B cell (primary cell): ENCODE results near the gene EBF3. TPM values are rescaled to one million over a fixed set of nuclear protein-coding genes. Genes with fewer than 3 reads are reported as not detected.
A peak's percentile ranks its signal among the peaks of the same experiment; 100 is the strongest.

ENCODE experiments used
- ATAC-seq: fragments of 200-7000 bp; cut with Tn5 transposase; one replicate; pipeline ENCODE4 v1.10.0; 2021; ENCODE audit warnings: low read depth, mild to moderate bottlenecking, moderate number of reproducible peaks, moderate library complexity
- CTCF ChIA-PET: fragments of 350-600 bp; sonication (Branson Sonifier 250); formaldehyde crosslinking; loops from one replicate; lab custom pipeline; 2021; ENCODE audit warnings: antibody characterized with exemption, inconsistent platforms; lab: Charles Lee
- POLR2A ChIA-PET: fragments of 350-600 bp; sonication (Branson Sonifier 250); formaldehyde crosslinking; loops from one replicate; lab custom pipeline; 2021; ENCODE audit warnings: antibody characterized with exemption; lab: Charles Lee
- DNase-seq: peaks from one replicate; pipeline ENCODE4 v3.0.0; 2013
- H2AFZ ChIP-seq: 2 replicates; pipeline ENCODE4 v1.6.1; 2012; ENCODE audit warnings: mild to moderate bottlenecking, low read depth, low read length; ENCODE audit not compliant: insufficient read depth, poor library complexity, severe bottlenecking
- H3K27ac ChIP-seq, 2 donors: 1 replicate in 1 of 2; 2 replicates in 1 of 2; pipeline ENCODE4 v1.5.1; 2012 to 2013; ENCODE audit warnings: low read length in 2 of 2, mild to moderate bottlenecking in 2 of 2, moderate library complexity in 1 of 2
- H3K27me3 ChIP-seq, 4 experiments: fragments of 200-600 bp in 1 of 4; sonication (generic) in 1 of 4; replicated peaks in 1 of 4; 1 replicate in 2 of 4; 2 replicates in 2 of 4; pipeline versions ENCODE4 v1.6.1 to v1.7.0; 2013 to 2016; ENCODE audit warnings: low read length in 3 of 4, mild to moderate bottlenecking in 2 of 4, mixed read lengths in 1 of 4, moderate library complexity in 1 of 4; ENCODE audit not compliant: insufficient read depth in 4 of 4, control insufficient read depth in 3 of 4; ENCODE audit errors: control extremely low read depth in 1 of 4
- H3K36me3 ChIP-seq, 2 experiments: replicated peaks in 1 of 2; 1 replicate in 1 of 2; 2 replicates in 1 of 2; pipeline versions ENCODE4 v1.6.1 to v1.7.1; 2013; ENCODE audit warnings: low read length in 1 of 2; ENCODE audit not compliant: insufficient read depth in 2 of 2, control insufficient read depth in 1 of 2; ENCODE audit errors: control extremely low read depth in 1 of 2, extremely low read depth in 1 of 2
- H3K4me1 ChIP-seq, 2 donors: fragments of 200-600 bp in 1 of 2; sonication (generic) in 1 of 2; 1 replicate in 1 of 2; 2 replicates in 1 of 2; pipeline versions ENCODE4 v1.5.1 to v1.6.1; 2013 to 2017; ENCODE audit warnings: low read length in 2 of 2; ENCODE audit not compliant: control insufficient read depth in 2 of 2, insufficient read depth in 2 of 2
- H3K4me2 ChIP-seq: replicated peaks from 2 replicates; pipeline ENCODE3; 2012; ENCODE audit warnings: mild to moderate bottlenecking, low read depth, low read length; ENCODE audit not compliant: poor library complexity, severe bottlenecking
- H3K4me3 ChIP-seq, 5 experiments: fragments of 200-600 bp in 1 of 5; sonication (generic) in 1 of 5; 1 replicate in 3 of 5; 2 replicates in 2 of 5; pipeline versions ENCODE4 v1.5.1 to v1.7.0; 2011 to 2016; ENCODE audit warnings: low read length in 4 of 5, mild to moderate bottlenecking in 4 of 5, low read depth in 2 of 5, control low read depth in 1 of 5, moderate library complexity in 1 of 5; ENCODE audit not compliant: insufficient read depth in 1 of 5; ENCODE audit errors: control extremely low read depth in 1 of 5, extremely low read depth in 1 of 5
- H3K79me2 ChIP-seq: fragments of 200-600 bp; sonication (generic); one replicate; pipeline ENCODE4 v1.6.0; 2016; ENCODE audit warnings: low read length; ENCODE audit not compliant: control insufficient read depth, insufficient read depth
- H3K9ac ChIP-seq: fragments of 200-600 bp; sonication (generic); 2 replicates; pipeline ENCODE4 v1.6.1; 2017; ENCODE audit warnings: mild to moderate bottlenecking, low read length, moderate library complexity
- H3K9me3 ChIP-seq, 3 donors: one replicate each; pipeline versions ENCODE4 v1.6.1 to v1.7.1; 2013; ENCODE audit warnings: low read length in 2 of 3; ENCODE audit not compliant: control insufficient read depth in 2 of 3, insufficient read depth in 1 of 3; ENCODE audit errors: control extremely low read depth in 1 of 3
- H4K20me1 ChIP-seq: 2 replicates; pipeline ENCODE4 v1.6.0; 2012; ENCODE audit warnings: mild to moderate bottlenecking, low read length; ENCODE audit not compliant: insufficient read depth, control insufficient read depth, poor library complexity, severe bottlenecking
- H3K27ac Mint-ChIP-seq: one replicate; pipeline ENCODE4 v1.8.0; 2021; ENCODE audit warnings: mixed read lengths
- H3K27me3 Mint-ChIP-seq: one replicate; pipeline ENCODE4 v1.8.0; 2021; ENCODE audit warnings: mixed read lengths
- H3K4me1 Mint-ChIP-seq: one replicate; pipeline ENCODE4 v1.8.0; 2021; ENCODE audit warnings: mixed read lengths
- H3K4me3 Mint-ChIP-seq: one replicate; pipeline ENCODE4 v1.8.0; 2021; ENCODE audit warnings: mixed read lengths
- H3K9me3 Mint-ChIP-seq: one replicate; pipeline ENCODE4 v1.8.0; 2022; ENCODE audit warnings: mixed read lengths; ENCODE audit not compliant: insufficient read depth
- CTCF ChIP-seq: fragments of 200-600 bp; IDR thresholded peaks from one replicate; pipeline ENCODE4 v1.8.0; 2022; ENCODE audit warnings: antibody characterized with exemption, mild to moderate bottlenecking
- EZH2 ChIP-seq: IDR thresholded peaks from 2 replicates; pipeline ENCODE4 v1.6.1; 2012; ENCODE audit warnings: borderline replicate concordance, low read depth, mild to moderate bottlenecking, moderate library complexity, low read length; ENCODE audit not compliant: insufficient read depth, poor library complexity, severe bottlenecking
- WGBS: methylation state at CpG from one replicate; pipeline ENCODE4 v1.1.5; 2013; ENCODE audit warnings: missing lambda C conversion rate; ENCODE audit not compliant: insufficient coverage; 5-methylcytosine and 5-hydroxymethylcytosine counted together
- intact Hi-C: fragments of 100-400 bp; cut with micrococcal nuclease; formaldehyde crosslinking; loops from one replicate; pipeline ENCODE4 v1.10.0; 2022
- polyA plus RNA-seq: library from polyadenylated mRNA; depleted of rRNA; stranded (reverse); fragments of >200 nt; gene quantifications from 2 replicates; pipeline ENCODE4 v1.2.3, GENCODE V29; 2012
- total RNA-seq, 2 donors: library from RNA; stranded (reverse); fragments of 120-200 nt in 1 of 2; gene quantifications; 1 replicate in 1 of 2; 2 replicates in 1 of 2; pipeline versions ENCODE4 v1.2.3 to v1.2.4, GENCODE V29; 2013 to 2022

EBF3 gene
- total and polyA plus RNA-seq, 2 donors (not counting 1 experiment from before 2014, with no cell fraction given): not detected

- no peak for TF ChIP-seq CTCF
- TF ChIP-seq EZH2: no peak
- peaks cover 30 to 49% of the 10 kb centered on the region in 2 donors for H3K4me1 ChIP-seq
- no peaks in the 10 kb centered on the region for H4K20me1 ChIP-seq
- Mint-ChIP-seq H3K4me3 (peak overlapping the region; percentile 79), H3K4me1 (peaks cover 21% of the 10 kb centered on the region), H3K27ac (peak overlapping the region; percentile 28), H3K27me3 (peaks cover 53% of the 10 kb centered on the region), H3K9me3 (peaks cover 3% of the 10 kb centered on the region)
- intact Hi-C loops: no loop called here
- 10% methylated on average over 7 of the region's 18 CpGs for WGBS
- peak overlapping the region; percentile 47 for H3K9ac ChIP-seq
- H3K27me3 ChIP-seq: peaks cover 0 to 81% (median 63%) of the 10 kb centered on the region in 4 experiments
- CTCF ChIA-PET: no interaction called here
- H3K36me3 ChIP-seq: no peaks in the 10 kb centered on the region
- no peaks in the 10 kb centered on the region for H3K79me2 ChIP-seq
- H3K27ac ChIP-seq: no peak overlapping the region
- POLR2A ChIA-PET: no interaction called here
- H2AFZ ChIP-seq: peak overlapping the region; percentile 46
- ATAC-seq (no peak), DNase-seq (peak; percentile 23)
- H3K9me3 ChIP-seq: peaks cover 5 to 55% (median 6%) of the 10 kb centered on the region in 3 donors
- H3K4me2 ChIP-seq: peak overlapping the region; percentile 80
- peak overlapping the region in 1 of 5 experiments; percentile 46 for H3K4me3 ChIP-seq
Measured at GRCh38 chr10:129962031-129962871, 1.8 kb downstream of the EBF3 start.

- H3K4me1 Mint-ChIP-seq: peaks cover 22% of the 10 kb centered on the region
- Histone ChIP-seq H3K36me3 (no peaks in the 10 kb centered on the region), H3K27ac (no peak overlapping the region), H3K4me2 (no peak overlapping the region), H3K9me3 (peaks cover 5 to 45% (median 5%) of the 10 kb centered on the region in 3 donors), H3K4me3 (no peak overlapping the region), H3K27me3 (peaks cover 5 to 78% (median 64%) of the 10 kb centered on the region in 4 experiments), H2AFZ (no peak overlapping the region), H3K79me2 (no peaks in the 10 kb centered on the region), H4K20me1 (no peaks in the 10 kb centered on the region), H3K9ac (no peak overlapping the region), H3K4me1 (peaks cover 30 to 48% of the 10 kb centered on the region in 2 donors)
- H3K4me3 Mint-ChIP-seq: no peak overlapping the region
- POLR2A ChIA-PET: no interaction called here
- ATAC-seq: no peak
- intact Hi-C loops: no loop called here
- WGBS: 0% methylated on average over 2 of the region's 7 CpGs
- H3K9me3 Mint-ChIP-seq: peaks cover 3% of the 10 kb centered on the region
- peak; percentile 7 for DNase-seq
- peaks cover 61% of the 10 kb centered on the region for H3K27me3 Mint-ChIP-seq
- no peak overlapping the region for H3K27ac Mint-ChIP-seq
- TF ChIP-seq EZH2 (no peak), CTCF (no peak)
- CTCF ChIA-PET: no interaction called here
Measured at GRCh38 chr10:129961157-129961701, 2.8 kb downstream of the EBF3 start.
